NCI-H146 treated with DMSO at 0.1 percent for 48 hours (cell line): Measurements from ENCODE around the gene SEC23B.

Experiments used
- DNase-seq: peaks from one replicate; lab custom pipeline; 2025; ENCODE audit not compliant: unreplicated experiment; lab: John Stamatoyannopoulos, UW

SEC23B gene

DNA sequence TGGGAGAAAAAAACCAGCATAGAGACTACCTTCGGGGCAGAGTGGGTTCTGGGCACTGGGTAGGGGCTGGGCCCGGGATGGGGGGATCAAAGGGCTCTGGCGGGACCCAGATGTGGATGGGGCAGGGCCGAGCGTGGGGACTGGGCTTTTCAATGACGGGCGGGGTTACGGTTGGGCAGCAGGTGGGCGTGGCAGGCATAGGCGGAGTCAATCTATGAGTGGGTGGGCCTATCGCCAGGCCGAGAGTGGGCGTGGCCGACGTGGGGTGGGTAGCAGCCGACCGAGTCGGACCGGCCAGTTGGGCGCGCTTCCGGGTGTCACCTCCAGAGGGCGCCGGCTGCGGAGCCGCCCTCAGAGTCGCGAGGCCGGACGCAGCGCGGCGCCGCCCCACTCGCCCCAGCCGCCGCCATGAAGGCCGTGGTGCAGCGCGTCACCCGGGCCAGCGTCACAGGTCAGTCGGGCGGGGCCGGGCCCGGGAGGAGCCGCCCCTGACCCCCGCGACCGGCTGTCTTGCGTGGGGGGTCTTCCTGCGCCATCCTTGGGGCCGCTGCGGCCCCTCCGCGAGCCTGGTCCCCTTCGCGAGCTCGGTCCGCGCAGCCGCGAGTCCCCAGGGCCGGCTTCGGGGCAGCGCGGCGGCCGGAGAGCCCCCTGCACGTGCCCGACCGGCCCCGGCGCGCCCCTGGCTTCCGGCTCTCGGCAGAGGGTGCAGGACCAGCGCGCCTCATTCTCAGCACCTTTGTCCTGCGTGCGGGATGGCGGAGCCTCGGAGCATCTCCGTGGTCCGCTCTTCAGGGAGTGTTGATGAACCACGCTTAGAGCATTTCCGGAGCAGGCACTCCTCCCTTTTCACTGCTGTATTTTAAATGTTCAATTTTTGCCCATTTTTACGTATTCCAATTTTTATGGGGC is 80.2 kb downstream of the SEC23B start, which contains the start of gene DTD1:
TSS of gene DTD1 (plus strand) at position 390 of the 909 bp plus-strand sequence. CDS start at position 409, 19 bp downstream.
- DNase-seq = peak; percentile 76

DNA sequence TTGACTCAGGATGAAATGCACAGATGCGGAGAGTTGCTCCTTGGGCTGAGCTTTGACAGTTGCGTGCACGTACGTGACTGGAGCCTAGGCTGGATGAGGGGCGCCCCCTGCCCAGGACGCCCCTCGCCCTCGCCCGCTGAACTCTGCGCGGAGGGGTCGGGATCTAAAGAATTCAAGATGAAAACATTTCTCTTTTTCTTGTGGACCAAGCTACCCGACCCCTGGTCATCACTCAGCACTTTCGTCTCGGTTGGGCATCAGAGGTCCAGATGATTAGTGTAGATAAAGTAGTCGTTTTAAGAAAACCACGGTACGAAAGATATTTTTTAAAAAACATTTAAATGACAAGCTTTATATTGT is 80.8 kb downstream of the SEC23B start:
- peak; percentile 34 for DNase-seq

DNA sequence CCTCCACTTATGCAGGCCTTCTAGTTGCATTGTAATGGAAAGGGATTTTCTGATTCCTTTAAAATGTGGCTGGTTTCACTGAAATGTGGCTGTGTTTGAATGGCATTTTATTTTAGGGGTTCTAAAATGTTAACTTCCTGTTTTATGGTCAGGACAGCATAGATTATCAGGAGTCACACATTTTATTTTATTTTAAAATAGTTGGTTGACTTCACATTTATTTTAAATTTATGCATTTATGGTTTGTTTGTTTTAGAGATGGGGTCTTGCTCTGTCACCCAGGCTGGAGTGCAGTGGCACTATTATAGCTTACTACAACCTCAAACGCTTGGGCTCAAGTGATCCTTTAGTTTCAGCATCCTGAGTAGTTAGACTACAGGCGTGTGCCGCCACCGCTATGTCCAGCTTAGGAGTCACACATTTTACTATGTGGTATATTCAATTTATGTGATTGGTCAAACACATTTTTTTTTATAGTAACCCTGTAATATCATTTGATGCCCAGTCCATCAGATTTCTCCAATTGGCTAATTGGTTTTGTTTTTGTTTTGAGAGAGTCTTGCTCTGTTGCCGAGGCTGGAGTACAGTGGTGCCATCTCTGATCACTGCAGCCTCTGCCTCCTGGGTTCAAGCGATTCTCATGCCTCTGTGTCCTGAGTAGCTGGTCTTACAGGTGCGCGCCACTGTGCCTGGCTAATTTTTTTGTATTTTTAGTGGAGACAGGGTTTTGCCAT is 82.4 kb downstream of the SEC23B start:
- no peak for DNase-seq

DNA sequence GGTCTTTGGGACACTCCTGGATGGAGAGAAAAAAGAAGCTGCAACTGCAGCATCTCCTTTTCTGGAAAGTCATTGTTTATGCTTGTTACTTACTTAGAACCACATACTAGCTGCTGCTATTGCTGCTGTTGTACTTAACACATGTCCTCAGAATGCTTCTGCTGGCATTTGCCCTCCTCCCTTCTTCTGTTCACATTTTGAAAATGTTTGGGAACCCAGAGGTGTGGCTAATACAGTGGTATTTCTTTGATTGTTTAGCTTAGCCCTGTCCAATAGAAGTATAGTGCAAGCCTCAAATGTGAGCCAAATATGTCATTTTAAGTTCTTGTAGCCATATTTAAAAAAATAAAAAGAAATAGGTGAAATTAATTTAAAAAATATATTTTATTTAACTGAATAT is 88.5 kb downstream of the SEC23B start:
- no peak for DNase-seq

- DNase-seq = no peak
Observed at GRCh38 chr20:18609741-18610140, 102.0 kb downstream of the SEC23B start.
